SHP77 treated with DMSO at 0.1 percent for 48 hours (cell line): ENCODE data around the gene DHFR2.
"Not testable (repeated sequence)": the region's sequence is repeated elsewhere in the genome, so short reads cannot be mapped to it uniquely, and the experiment has no call there.

ENCODE experiments used
- DNase-seq: peaks from one replicate; lab custom pipeline; 2025; lab: John Stamatoyannopoulos, UW

Gene DHFR2

GRCh38 chr3:94065122-94065521 lies 2.4 kb upstream of the DHFR2 start:
- no peak for DNase-seq

GRCh38 chr3:94064243-94064860 lies 1.6 kb upstream of the DHFR2 start:
- no peak for DNase-seq

DNA sequence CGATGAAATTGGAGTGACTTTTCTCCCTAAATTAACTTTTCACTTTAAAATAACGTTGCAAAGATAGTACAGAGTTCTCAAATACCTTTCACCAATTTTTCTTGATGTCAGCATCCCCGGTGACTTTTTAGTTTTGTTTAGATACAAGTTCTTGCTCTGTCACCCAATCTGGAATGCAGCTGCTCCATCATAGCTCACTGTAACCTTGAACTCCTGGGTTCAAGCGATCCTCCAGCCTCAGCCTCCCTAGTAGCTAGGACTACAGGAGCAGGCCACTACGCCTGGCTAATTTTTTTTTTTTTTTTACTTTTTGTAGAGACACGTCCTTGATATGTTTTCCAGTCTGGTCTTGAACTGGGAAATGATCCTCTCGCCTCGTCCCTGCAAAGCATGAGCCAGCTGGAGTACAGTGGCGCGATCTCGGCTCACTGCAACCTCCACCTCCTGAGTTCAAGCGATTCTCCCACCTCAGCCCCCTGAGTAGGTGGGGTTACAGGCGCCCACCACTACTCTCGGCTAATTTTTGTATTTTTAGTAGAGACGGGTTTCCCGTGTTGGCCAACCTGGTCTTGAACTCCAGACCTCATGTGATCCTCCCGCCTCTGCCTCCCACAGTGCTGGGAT lies 892 bp upstream of the DHFR2 start:
- no peak for DNase-seq

DNA sequence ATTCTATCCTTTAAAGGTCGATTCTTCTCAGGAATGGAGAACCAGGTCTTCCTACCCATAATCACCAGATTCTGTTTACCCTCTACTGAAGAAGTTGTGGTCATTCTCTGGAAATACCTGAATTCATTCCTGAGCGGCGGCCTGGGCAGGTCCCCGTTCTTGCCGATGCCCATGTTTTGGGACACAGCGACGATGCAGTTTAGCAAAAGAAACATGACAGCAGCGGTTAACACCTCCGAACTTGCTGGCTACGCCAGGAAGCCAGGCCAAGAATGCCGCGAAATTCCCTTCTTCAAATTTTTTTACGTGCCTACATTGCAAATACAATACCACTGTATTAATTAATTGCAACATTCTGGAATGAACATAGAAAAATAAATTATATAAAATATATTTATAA lies 1.4 kb downstream of the DHFR2 start:
- no peak for DNase-seq

GRCh38 chr3:94050546-94050945 lies 12.2 kb downstream of the DHFR2 start:
- DNase-seq, result no peak

DNA sequence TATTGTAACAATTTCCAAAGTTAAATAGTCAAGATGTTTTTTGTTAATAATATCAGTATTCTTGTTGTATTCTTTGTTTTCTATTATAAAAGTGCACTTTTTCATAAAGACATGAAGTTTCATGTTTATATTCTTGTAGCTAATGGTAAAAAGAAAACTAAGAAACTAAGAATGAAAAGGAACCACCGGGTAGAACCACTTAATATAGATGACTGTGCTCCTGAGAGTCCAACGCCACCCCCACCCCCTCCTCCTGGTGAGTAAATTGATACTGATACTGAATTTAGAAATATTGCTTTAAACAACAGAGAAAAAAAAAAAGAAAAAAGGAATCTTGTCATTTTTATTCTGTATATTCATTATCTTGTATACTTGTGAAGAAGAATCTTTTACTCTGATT lies 13.4 kb downstream of the DHFR2 start:
- no peak for DNase-seq

GRCh38 chr3:94046533-94046932 lies 16.2 kb downstream of the DHFR2 start:
- no peak for DNase-seq

GRCh38 chr3:94044100-94044936 lies 18.4 kb downstream of the DHFR2 start:
- not testable (repeated sequence) for DNase-seq

GRCh38 chr3:94043285-94043684 lies 19.4 kb downstream of the DHFR2 start:
- no peak for DNase-seq

- DNase-seq, result no peak
Observed at GRCh38 chr3:94036909-94037507, 25.7 kb downstream of the DHFR2 start.

DNA sequence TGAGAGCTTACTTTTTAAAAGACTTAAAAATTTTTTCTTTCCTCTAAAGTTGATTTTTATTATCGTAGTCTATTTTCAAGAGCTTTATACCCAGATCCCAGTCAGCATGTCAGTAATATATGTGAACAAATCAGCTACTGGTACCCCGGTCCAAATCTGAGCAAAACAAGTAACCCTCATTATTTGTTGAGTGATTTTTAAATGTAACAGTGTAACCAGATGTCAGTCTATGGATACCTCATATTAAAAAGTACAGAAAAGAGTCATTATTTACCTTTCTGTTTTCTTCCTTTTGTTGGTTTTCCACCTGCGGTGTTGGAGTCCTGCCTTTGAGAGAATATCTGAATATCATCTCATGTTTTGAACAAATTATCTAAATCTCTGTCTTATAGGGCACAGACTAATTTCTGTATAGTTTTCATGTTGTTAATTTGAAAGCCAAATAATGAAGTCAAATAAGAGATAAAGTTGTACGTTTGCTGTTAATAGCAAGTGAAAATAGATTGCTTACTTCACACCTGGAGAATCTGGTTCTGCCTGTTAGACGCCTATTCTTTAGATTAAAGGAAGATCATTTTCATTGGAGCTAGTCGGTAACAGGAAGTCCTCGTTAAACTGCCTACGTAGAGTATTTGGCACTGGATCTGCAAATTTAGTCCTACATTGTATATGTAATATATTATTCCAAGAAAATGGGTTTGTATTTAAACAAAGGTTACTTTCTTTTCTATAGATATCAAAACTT lies 34.5 kb downstream of the DHFR2 start, which contains the start of gene STX19:
STX19 (minus strand) TSS at position 505 of the 745 bp plus-strand sequence. CDS start 13,328 bp downstream, outside the sequence.
- no peak for DNase-seq

DNA sequence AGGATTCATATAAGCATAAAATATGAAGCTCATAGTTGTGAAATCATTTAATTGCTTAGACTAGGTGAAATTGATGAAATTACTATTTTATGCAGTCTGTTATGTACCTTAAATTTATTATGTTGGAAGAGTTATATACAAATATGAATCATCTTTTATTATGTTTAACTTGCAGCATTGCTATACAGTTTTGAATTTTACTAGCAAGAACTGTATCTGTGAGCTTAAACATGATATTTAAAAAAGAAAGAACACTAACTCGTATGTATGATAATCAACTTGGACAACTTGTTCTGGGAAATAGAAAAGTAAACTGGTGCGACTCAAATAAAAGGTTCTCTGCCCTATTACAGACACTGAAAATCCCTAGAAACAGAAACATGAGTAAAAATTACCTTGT lies 36.1 kb downstream of the DHFR2 start:
- DNase-seq, result no peak

DNA sequence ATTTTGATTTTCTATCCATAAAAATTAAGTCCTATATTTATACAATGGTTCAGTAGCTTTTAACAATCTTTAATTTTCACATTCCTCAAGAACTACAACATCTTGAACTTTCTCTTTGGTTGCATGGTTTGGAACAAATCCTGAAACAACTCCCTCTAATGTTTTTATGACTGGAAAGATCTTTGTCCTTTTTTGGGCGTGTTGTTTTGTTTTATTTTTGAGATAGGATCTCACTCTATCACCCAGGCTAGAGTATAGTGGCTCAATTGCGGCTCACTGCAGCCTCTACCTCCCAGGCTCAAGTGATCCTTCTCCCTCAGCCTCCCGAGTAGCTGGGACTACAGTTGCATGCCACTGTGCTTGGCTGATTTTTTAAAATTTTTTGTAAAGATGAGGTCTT lies 38.3 kb downstream of the DHFR2 start:
- no peak for DNase-seq

DNA sequence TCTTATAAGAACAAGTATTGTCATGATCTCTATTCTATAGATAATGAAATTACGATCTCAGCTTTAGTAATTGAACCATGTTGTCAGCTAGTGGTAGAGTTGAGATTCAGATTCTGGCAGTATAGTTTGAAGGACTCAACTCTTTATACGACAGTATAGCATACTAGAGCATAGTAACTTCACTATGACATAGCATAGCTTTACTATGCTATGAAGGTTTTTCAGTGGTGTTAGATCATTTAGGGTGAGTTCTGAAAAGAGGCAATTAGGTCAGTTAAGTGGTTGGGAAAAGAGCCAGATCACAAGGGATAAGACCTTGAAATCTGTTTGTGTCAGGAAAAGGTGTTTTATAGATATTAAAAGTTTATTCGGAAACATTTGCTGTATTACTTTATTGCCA lies 42.4 kb downstream of the DHFR2 start:
- no peak for DNase-seq

GRCh38 chr3:94019659-94020058 lies 43.1 kb downstream of the DHFR2 start:
- DNase-seq, result no peak

- DNase-seq, result no peak
Observed at GRCh38 chr3:94015025-94015424, 47.7 kb downstream of the DHFR2 start.

DNA sequence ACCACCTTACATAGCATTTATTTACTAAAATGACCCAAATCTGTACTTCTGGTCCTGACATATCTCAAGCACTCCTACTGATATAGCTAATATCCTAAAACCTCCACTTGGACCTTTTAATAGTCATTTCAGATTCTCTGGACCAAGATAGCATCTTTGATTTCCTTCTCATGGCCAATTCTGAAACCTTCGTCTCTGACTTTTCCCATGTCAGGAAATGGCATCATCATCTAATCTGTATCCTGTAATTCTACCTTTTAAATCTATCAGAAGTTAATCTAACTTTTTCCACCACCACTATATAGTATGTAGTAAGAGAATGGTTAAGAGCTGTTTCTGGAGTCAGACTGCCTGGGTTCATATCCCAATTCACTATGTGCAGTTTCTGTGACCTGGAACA lies 50.5 kb downstream of the DHFR2 start:
- DNase-seq, result no peak

GRCh38 chr3:94011233-94011711 lies 51.4 kb downstream of the DHFR2 start:
- DNase-seq, result no peak

DNA sequence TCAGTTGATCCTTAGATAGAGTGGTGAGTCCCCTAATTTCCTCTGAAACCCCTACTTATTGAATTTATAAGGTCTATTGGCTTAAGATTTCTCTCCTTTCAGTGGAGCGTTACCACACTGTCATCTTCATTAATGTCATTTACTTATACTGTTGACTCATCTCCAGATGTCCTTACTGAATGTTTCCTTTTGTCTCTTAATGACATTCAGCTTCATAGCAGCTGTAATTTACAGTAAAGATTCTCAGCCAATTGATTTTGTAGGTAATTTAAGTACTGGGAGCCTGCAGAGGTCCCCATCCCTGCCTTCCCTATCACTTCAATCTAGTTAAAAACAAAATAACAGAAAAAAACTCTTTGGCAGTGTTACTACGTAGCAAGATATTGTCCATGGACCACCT lies 53.1 kb downstream of the DHFR2 start:
- DNase-seq, result peak; percentile 33

DNA sequence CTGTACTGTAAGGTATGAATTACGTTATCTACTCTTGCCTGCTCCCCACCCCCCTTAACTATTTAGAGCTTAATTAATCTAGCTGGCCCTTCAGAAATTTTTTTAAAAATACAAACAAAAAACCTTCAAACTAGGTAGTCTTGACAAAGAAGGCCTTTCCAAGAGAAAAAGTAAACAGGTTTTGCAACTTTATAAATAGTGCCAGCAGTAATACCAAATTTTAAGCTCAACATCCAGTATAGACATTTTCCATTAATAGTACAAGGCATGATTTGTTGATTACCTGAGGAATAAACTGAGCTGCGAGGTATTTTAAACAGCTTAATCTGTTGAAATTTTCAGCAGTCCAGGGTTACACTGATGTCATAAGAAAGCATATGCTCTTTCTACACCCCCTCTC lies 54.5 kb downstream of the DHFR2 start:
- no peak for DNase-seq
